ENCODE results near the gene STXBP1.

STXBP1 gene

GRCh38 chr9:127703289-127703946, 91.3 kb downstream of the STXBP1 start:
- Histone ChIP-seq H3K4me3 (ENCODE audit: low read length) (no peak overlapping the region), H3K9me3 (ENCODE audit: low read length) (no peaks in the 10 kb centered on the region), H3K27me3 (ENCODE audit: insufficient read depth, low read length) (no peaks in the 10 kb centered on the region), H3K4me1 (ENCODE audit: insufficient read depth, low read length) (peaks cover 8% of the 10 kb centered on the region), H2AFZ (ENCODE audit: low read depth, low read length) (no peak overlapping the region), H3K36me3 (ENCODE audit: insufficient read depth, low read length) (no peaks in the 10 kb centered on the region)

GRCh38 chr9:127705577-127706379, 93.7 kb downstream of the STXBP1 start:
- Histone ChIP-seq H3K4me1 (ENCODE audit: insufficient read depth, low read length) (peaks cover 8% of the 10 kb centered on the region), H3K4me3 (ENCODE audit: low read length) (no peak overlapping the region), H3K36me3 (ENCODE audit: insufficient read depth, low read length) (no peaks in the 10 kb centered on the region), H3K27me3 (ENCODE audit: insufficient read depth, low read length) (no peaks in the 10 kb centered on the region), H2AFZ (ENCODE audit: low read depth, low read length) (no peak overlapping the region), H3K9me3 (ENCODE audit: low read length) (no peaks in the 10 kb centered on the region)

DNA sequence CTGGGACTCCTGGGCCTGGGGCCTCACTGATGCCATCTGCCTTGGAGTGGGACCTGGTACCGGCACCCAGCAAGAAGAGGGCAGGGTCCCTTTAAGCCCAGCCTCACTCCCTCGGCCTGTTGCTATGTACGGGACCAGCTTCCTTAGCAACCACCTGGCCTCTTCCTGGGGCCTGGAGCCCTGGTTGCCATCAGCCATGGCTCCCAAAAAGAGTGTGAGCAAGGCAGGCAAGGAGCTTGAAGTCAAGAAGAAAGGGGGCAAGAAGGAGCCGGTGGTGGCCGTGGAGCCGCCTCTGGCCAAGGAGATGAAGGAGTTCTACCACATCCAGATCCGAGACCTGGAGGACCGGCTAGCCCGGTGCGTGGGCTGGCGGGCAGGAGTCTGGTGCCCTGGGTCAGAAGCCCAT, 94.8 kb downstream of the STXBP1 start, which contains the start of gene CFAP157:
Gene CFAP157, plus strand, starts transcription at position 153 of the 406 bp plus-strand sequence. Its CDS starts 44 bp downstream, at position 197.
- Histone ChIP-seq H2AFZ (ENCODE audit: low read depth, low read length) (no peak within 1 kb of the TSS), H3K9me3 (ENCODE audit: low read length) (no peaks in the 10 kb centered on the region), H3K36me3 (ENCODE audit: insufficient read depth, low read length) (no peaks in the 10 kb centered on the region), H3K4me3 (ENCODE audit: low read length) (no peak within 1 kb of the TSS), H3K4me1 (ENCODE audit: insufficient read depth, low read length) (peaks cover 17% of the 10 kb centered on the region), H3K27me3 (ENCODE audit: insufficient read depth, low read length) (no peaks in the 10 kb centered on the region)

DNA sequence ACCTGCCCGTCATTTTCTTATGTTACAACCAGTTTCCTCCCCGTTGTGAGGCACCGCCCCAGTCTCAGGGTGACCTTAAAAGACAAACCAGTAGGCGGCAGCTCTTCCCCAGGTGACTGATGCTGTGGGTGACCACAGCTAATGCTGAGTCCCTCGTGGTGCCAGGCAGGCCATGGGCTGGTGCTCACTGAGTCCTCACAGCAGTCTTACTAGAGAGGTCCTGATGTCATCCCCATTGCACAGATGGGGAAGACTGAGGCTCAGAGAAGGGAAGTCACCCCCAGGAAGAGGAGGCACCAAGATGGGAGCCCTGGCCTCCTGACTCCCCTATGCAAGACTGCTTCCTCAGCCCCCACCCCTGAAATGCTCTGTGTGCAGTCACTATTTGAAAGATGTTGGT, 95.7 kb downstream of the STXBP1 start:
- Histone ChIP-seq H3K36me3 (ENCODE audit: insufficient read depth, low read length) (no peaks in the 10 kb centered on the region), H3K4me1 (ENCODE audit: insufficient read depth, low read length) (peaks cover 18% of the 10 kb centered on the region), H3K9me3 (ENCODE audit: low read length) (no peaks in the 10 kb centered on the region), H2AFZ (ENCODE audit: low read depth, low read length) (no peak overlapping the region), H3K4me3 (ENCODE audit: low read length) (no peak overlapping the region), H3K27me3 (ENCODE audit: insufficient read depth, low read length) (no peaks in the 10 kb centered on the region)

DNA sequence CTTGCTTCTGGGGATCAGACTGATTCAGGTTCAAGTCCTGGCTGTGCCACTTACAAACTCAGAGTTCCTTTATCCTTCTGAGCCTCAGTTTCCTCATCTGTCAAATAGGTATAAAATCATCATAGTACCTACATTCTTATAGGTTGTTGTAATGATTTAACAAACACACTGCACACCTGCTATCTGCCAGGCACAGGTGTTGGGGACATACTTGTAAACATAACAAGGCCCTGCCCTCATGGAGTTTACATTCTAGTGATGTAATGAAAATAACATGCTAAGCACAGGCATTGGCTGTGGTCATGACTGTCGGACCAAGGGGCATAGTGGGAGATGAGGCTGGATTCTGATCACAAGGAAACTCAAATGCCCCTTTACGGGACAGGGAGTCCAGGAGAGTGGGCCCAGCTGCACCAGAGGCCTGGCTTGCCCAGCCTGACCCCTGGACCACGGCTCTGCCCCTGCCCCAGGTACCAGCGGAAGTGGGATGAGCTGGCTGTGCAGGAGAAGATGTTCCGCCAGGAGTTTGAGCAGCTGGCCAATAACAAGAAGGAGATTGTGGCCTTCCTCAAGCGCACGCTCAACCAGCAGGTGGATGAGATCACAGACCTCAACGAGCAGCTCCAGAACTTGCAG, 97.0 kb downstream of the STXBP1 start:
- H3K9me3 ChIP-seq (ENCODE audit: low read length): no peaks in the 10 kb centered on the region
- peaks cover 20% of the 10 kb centered on the region for H3K4me1 ChIP-seq (ENCODE audit: insufficient read depth, low read length)
- no peaks in the 10 kb centered on the region for H3K36me3 ChIP-seq (ENCODE audit: insufficient read depth, low read length)
- H2AFZ ChIP-seq (ENCODE audit: low read depth, low read length): no peak overlapping the region
- H3K4me3 ChIP-seq (ENCODE audit: low read length): no peak overlapping the region
- no peaks in the 10 kb centered on the region for H3K27me3 ChIP-seq (ENCODE audit: insufficient read depth, low read length)

DNA sequence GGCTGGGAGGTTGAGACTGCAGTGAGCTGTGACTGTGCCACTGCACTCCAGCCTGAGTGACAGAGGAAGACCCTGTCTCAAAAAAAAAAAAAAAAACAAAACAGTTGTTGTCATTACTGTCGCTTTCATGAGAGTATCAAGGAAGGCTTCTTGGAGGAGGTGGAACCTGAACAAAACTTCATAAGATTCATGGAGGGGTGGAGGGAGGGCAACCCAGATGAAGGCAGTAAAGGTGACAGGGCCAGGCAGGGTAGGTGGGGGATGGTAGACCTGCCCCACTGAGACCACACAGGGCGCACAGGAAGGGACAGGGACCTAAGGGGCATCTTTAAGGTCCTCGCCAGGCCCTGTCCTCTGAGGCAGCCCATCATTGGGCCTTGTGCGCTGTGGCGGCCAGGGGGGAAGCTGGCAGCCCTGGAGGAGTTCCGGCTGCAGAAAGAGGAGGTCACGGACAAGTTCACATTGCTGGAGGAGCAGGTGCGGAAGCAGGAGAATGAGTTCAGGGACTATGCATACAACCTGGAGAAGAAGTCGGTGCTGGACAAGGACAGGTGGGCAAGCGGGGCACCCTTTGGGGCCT, 98.2 kb downstream of the STXBP1 start:
- H3K4me1 ChIP-seq (ENCODE audit: insufficient read depth, low read length): peaks cover 25% of the 10 kb centered on the region
- no peak overlapping the region for H2AFZ ChIP-seq (ENCODE audit: low read depth, low read length)
- no peak overlapping the region for H3K4me3 ChIP-seq (ENCODE audit: low read length)
- no peaks in the 10 kb centered on the region for H3K27me3 ChIP-seq (ENCODE audit: insufficient read depth, low read length)
- no peaks in the 10 kb centered on the region for H3K9me3 ChIP-seq (ENCODE audit: low read length)
- no peaks in the 10 kb centered on the region for H3K36me3 ChIP-seq (ENCODE audit: insufficient read depth, low read length)

- Histone ChIP-seq H3K4me3 (ENCODE audit: low read length) (no peak overlapping the region), H3K9me3 (ENCODE audit: low read length) (no peaks in the 10 kb centered on the region), H3K4me1 (ENCODE audit: insufficient read depth, low read length) (peaks cover 24% of the 10 kb centered on the region), H3K36me3 (ENCODE audit: insufficient read depth, low read length) (no peaks in the 10 kb centered on the region), H2AFZ (ENCODE audit: low read depth, low read length) (no peak overlapping the region), H3K27me3 (ENCODE audit: insufficient read depth, low read length) (no peaks in the 10 kb centered on the region)
Observed at GRCh38 chr9:127711226-127711701, 99.2 kb downstream of the STXBP1 start.

DNA sequence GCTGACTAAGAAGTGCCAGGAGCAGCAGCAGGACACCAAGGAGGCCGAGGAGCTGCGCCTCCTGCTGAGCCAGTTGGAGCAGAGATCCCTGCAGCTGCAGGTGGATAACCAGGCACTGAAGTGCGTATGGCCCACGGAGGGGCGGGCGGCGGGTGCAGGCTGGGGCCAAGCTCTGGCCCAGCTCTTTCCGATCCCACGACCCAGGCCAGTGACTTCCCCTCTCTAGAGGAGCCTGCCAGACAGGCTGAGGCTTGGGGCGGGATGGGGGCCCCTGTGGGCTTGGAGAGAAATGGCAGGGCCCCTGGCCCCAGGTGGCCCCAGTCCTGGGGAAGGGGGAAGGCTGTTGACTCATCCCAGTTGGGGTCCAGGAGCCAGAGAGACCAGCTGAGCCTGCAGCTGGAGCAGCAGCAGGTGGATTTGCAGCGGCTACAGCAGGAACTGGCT, 99.8 kb downstream of the STXBP1 start:
- Histone ChIP-seq H3K9me3 (ENCODE audit: low read length) (no peaks in the 10 kb centered on the region), H3K4me1 (ENCODE audit: insufficient read depth, low read length) (peaks cover 25% of the 10 kb centered on the region), H2AFZ (ENCODE audit: low read depth, low read length) (no peak overlapping the region), H3K27me3 (ENCODE audit: insufficient read depth, low read length) (no peaks in the 10 kb centered on the region), H3K4me3 (ENCODE audit: low read length) (no peak overlapping the region), H3K36me3 (ENCODE audit: insufficient read depth, low read length) (no peaks in the 10 kb centered on the region)

DNA sequence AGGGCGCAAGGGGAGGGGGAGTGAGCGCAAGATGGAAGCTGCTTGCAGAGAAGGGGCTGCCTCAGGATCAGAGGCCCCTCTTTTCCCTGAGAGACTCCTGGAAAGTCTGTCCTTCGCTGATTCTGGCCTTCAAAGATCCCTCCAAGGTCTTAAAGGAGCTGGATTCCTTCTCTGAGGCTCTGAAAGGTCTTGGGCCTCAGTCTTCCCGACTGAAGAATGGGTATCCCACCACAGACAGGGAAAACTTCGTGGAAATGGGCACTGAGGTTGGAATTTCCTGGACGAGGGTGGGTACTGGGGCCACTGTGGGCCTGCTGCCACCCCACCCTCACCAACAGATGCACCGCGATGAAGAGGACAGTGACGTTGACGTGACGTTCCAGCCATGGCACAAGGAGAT, 100.3 kb downstream of the STXBP1 start:
- Histone ChIP-seq H3K9me3 (ENCODE audit: low read length) (no peaks in the 10 kb centered on the region), H3K4me3 (ENCODE audit: low read length) (no peak overlapping the region), H3K27me3 (ENCODE audit: insufficient read depth, low read length) (no peaks in the 10 kb centered on the region), H2AFZ (ENCODE audit: low read depth, low read length) (no peak overlapping the region), H3K36me3 (ENCODE audit: insufficient read depth, low read length) (no peaks in the 10 kb centered on the region), H3K4me1 (ENCODE audit: insufficient read depth, low read length) (peaks cover 25% of the 10 kb centered on the region)

GRCh38 chr9:127712867-127713266, 100.8 kb downstream of the STXBP1 start:
- H3K9me3 ChIP-seq (ENCODE audit: low read length): no peaks in the 10 kb centered on the region
- no peak overlapping the region for H2AFZ ChIP-seq (ENCODE audit: low read depth, low read length)
- H3K27me3 ChIP-seq (ENCODE audit: insufficient read depth, low read length): no peaks in the 10 kb centered on the region
- H3K36me3 ChIP-seq (ENCODE audit: insufficient read depth, low read length): no peaks in the 10 kb centered on the region
- H3K4me1 ChIP-seq (ENCODE audit: insufficient read depth, low read length): peaks cover 25% of the 10 kb centered on the region
- H3K4me3 ChIP-seq (ENCODE audit: low read length): no peak overlapping the region

- Histone ChIP-seq H3K4me3 (ENCODE audit: low read length) (peak overlapping the region; percentile 70), H3K9me3 (ENCODE audit: low read length) (no peaks in the 10 kb centered on the region), H3K27me3 (ENCODE audit: insufficient read depth, low read length) (no peaks in the 10 kb centered on the region), H3K36me3 (ENCODE audit: insufficient read depth, low read length) (no peaks in the 10 kb centered on the region), H2AFZ (ENCODE audit: low read depth, low read length) (no peak overlapping the region), H3K4me1 (ENCODE audit: insufficient read depth, low read length) (peaks cover 25% of the 10 kb centered on the region)
Observed at GRCh38 chr9:127714020-127714750, 102.1 kb downstream of the STXBP1 start.

DNA sequence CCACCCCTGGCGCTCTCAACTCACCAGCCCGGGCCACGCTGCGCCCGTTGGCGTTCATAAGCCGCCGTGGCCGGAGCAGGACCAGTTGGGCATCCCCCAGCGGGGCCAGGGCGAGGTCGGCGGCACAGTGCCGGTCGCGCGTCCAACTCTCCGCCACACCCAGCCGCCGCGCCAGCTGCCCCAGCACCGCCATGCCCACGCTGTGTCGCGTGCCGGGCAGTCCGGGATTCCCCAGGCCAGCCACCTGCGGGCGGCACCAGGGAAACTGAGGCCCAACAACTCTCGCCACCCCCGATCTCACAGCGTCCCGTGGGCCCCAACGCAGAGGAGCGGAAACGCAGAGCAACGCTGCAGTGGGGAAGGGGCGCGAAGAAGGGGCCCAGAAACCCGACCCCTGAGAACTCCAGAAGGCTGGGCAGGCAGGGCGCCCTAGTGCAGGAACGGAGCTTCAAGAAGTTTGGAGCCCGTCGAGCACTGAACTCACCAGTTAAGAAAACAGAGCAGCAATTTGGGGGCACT, 102.9 kb downstream of the STXBP1 start:
- no peaks in the 10 kb centered on the region for H3K27me3 ChIP-seq (ENCODE audit: insufficient read depth, low read length)
- H3K4me1 ChIP-seq (ENCODE audit: insufficient read depth, low read length): peaks cover 25% of the 10 kb centered on the region
- no peaks in the 10 kb centered on the region for H3K9me3 ChIP-seq (ENCODE audit: low read length)
- H2AFZ ChIP-seq (ENCODE audit: low read depth, low read length): peak overlapping the region; percentile 87
- no peaks in the 10 kb centered on the region for H3K36me3 ChIP-seq (ENCODE audit: insufficient read depth, low read length)
- peak overlapping the region; percentile 70 for H3K4me3 ChIP-seq (ENCODE audit: low read length)
